Measurements from ENCODE around the gene PRKCH.

PRKCH gene

DNA sequence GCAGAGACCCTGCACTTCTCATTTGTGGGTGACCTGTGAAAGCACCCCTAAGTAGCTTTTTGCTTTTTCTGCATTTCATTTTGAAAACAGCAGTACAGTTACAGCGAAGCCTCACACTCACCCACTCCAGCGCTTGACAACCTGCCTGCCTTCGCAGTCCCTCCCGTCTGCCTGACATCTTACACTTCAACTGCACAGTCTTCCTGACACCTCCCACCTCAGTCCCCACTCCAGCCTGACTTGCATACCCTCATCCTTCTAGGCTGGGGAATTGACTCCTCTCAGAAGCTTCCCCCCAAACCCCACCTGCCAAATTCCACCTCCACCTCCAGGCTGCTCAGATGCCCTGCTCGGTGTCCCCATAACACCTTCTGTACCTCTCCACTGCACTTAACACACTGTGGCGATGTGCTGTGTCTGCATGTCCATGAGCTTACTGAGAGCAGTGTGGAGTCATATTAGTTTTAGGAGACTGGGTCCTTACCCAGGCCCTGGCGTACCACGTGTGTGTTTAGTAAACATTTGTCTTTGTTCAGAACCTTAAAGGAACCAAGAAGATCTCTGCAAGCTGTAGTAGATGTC lies 159.4 kb downstream of the PRKCH start:
- H3K4me3 ChIP-seq (ENCODE audit: low read depth, low read length), result no peak overlapping the region
- DNase-seq (ENCODE audit: low read depth), result no peak
- no peak for TF ChIP-seq CTCF (conservative IDR thresholded peaks at IDR 0.05; ENCODE audit: low read depth, low read length)

DNA sequence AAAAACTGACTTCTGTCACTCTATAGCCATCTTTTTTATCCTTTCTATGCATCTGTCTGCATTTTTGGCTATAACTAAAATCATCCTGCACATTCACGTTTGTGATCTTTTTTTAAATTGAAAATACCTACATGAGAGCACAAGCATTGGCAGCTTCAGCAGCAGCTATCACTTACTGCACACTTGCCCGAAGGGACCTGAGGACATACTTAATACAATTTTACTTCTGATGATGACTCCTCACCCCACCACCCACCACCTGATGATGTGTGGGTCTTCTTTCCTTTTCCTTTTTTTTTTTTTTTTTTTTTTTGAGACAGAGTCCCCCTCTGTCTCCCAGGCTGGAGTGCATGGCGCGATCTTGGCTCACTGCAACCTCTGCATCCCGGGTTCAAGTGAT lies 160.3 kb downstream of the PRKCH start:
- TF ChIP-seq CTCF (conservative IDR thresholded peaks at IDR 0.05; ENCODE audit: low read depth, low read length), result no peak
- H3K4me3 ChIP-seq (ENCODE audit: low read depth, low read length), result no peak overlapping the region
- no peak for DNase-seq (ENCODE audit: low read depth)

DNA sequence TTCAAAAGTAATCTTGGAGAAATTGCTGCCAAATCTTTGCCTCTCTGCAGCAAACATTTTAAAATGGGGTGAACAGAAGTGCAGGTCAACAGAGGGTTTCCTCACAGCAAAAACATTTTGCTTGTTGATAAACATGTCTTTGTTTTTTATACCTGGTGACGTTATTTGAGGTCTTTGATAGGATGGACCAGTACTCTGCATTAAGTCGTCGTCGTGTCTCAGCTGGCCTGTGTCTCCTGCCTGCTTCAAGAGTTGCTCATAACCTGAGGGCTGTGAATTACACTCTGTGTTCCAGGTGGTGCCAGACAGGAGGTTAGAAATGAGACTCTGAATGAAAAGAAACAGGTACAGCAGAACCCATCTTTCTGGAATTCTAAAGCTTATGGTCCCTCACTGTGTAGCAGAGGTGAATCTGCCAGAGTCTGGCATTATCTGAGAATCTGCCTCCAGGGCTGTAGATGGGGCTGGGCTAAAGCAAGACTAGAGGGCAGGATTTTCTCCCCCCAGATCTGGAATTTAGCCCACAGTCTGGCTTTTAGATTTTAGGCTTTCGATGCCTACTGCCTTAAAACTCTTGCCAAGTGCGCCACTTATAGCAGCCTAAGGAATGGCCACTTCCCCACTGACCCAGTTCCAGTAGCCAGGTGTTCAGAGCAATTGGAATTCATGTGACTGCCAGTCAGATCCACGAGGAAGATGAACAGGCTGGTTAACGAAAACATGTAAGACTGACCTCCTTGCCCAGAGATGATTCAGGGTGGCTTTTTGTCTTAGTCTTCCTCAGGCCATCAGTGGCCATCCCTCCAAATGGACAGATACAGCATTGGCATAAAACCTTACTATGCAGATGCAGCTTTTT lies 161.2 kb downstream of the PRKCH start:
- no peak overlapping the region for H3K4me3 ChIP-seq (ENCODE audit: low read depth, low read length)
- TF ChIP-seq CTCF (conservative IDR thresholded peaks at IDR 0.05; ENCODE audit: low read depth, low read length), result no peak
- no peak for DNase-seq (ENCODE audit: low read depth)

DNA sequence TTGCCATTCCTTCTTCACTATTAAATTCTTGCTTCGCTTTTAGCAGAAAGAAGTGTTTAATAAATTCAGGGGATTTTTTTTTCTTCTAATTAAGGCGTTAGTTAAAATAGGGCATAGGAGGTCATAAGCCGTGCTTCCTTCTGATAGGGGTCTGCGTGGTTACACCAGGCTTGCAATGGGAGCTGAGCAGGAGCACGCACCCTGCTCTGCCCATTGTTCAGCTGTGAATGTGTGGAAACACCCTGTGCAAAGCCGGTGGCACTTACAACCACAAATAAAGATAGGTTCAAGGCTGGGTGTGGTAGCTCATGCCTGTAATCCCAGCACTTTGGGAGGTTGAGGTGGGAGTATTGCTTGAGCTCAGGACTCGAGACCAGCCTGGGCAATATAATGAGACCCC lies 162.1 kb downstream of the PRKCH start:
- no peak for DNase-seq (ENCODE audit: low read depth)
- no peak for TF ChIP-seq CTCF (conservative IDR thresholded peaks at IDR 0.05; ENCODE audit: low read depth, low read length)
- no peak overlapping the region for H3K4me3 ChIP-seq (ENCODE audit: low read depth, low read length)

- DNase-seq (ENCODE audit: low read depth), result no peak
- H3K4me3 ChIP-seq (ENCODE audit: low read depth, low read length), result no peak overlapping the region
- TF ChIP-seq CTCF (conservative IDR thresholded peaks at IDR 0.05; ENCODE audit: low read depth, low read length), result no peak
Observed at GRCh38 chr14:61484031-61484430, 162.7 kb downstream of the PRKCH start.

DNA sequence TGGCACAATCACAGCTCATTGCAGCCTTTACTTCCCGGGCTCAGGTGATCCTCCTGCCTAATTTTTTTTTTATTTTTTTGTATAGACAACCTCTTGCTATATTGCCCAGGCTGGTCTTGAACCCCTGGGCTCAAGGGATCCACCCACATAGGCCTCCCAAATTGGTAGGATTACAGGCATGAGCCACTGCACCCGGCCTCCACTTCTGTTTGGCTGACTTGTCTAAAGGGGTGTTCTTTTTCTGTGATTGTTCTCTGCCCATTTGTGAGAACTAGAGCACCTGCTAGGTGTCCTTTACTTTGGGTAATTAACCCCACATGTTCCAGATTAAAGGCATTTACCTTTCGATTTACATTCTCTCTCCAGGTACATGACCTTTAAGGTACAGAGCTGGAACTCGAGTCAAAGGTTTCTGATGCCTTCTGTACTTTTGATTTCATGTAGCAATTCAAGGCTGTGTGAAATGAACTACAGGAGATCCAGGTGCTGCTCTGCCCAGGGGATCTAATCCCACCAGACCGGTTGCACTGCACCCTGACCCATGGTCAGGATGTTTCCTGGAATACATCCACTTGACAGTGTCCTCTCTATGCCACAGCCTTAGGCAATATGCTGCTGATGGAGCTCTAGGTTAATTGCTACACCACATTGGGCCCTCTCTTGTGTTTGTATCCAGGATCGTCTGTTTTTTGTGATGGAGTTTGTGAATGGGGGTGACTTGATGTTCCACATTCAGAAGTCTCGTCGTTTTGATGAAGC lies 163.6 kb downstream of the PRKCH start:
- H3K4me3 ChIP-seq (ENCODE audit: low read depth, low read length), result no peak overlapping the region
- no peak for TF ChIP-seq CTCF (conservative IDR thresholded peaks at IDR 0.05; ENCODE audit: low read depth, low read length)
- DNase-seq (ENCODE audit: low read depth), result no peak
